SK-N-SH treated with all-trans-retinoic acid at 6 μM for 48 hours (cell line): ENCODE data around the gene TNS3.
A peak's percentile ranks its signal among the peaks of the same experiment; 100 is the strongest.

Experiments
- ATAC-seq: fragments of 200-7000 bp; cut with Tn5 transposase; 3 replicates; pipeline ENCODE4 v1.9.1; 2020; ENCODE audit warnings: mild to moderate bottlenecking, moderate library complexity
- ARNTL ChIP-seq: fragments of 450-650 bp; formaldehyde crosslinking; IDR thresholded peaks from 2 replicates; pipeline ENCODE4 v1.5.0; 2020; ENCODE audit warnings: low read depth, mild to moderate bottlenecking, moderate library complexity, borderline replicate concordance
- BACH2 ChIP-seq: fragments of 250-450 bp; sonication (Bioruptor Pico); IDR thresholded peaks from 2 replicates; pipeline ENCODE4 v1.9.0; 2021; ENCODE audit warnings: mild to moderate bottlenecking, borderline replicate concordance
- CSDC2 ChIP-seq: fragments of 250-450 bp; sonication (Bioruptor Pico); IDR thresholded peaks from 2 replicates; pipeline ENCODE4 v1.5.0; 2020; ENCODE audit warnings: mild to moderate bottlenecking, moderate library complexity
- OSR1 ChIP-seq: fragments of 250-450 bp; sonication (Bioruptor Pico); IDR thresholded peaks from 2 replicates; pipeline ENCODE4 v1.8.0; 2022; ENCODE audit warnings: moderate library complexity, mild to moderate bottlenecking, inconsistent platforms
- PPARA ChIP-seq: fragments of 250-450 bp; sonication (Bioruptor Pico); IDR thresholded peaks from 2 replicates; pipeline ENCODE4 v1.5.0; 2020; ENCODE audit warnings: mild to moderate bottlenecking, borderline replicate concordance
- RARB ChIP-seq: fragments of 250-450 bp; sonication (Bioruptor Pico); IDR thresholded peaks from 2 replicates; pipeline ENCODE4 v1.8.0; 2021; ENCODE audit warnings: mild to moderate bottlenecking, moderate library complexity
- SNAI2 ChIP-seq: fragments of 250-450 bp; sonication (Bioruptor Pico); IDR thresholded peaks from 2 replicates; pipeline ENCODE4 v1.5.0; 2020; ENCODE audit warnings: mild to moderate bottlenecking, moderate library complexity
- TCF4 ChIP-seq: fragments of 250-450 bp; sonication (Bioruptor Pico); IDR thresholded peaks from 2 replicates; pipeline ENCODE4 v1.8.0; 2021; ENCODE audit warnings: mild to moderate bottlenecking, moderate library complexity, borderline replicate concordance
- TOX ChIP-seq: fragments of 250-450 bp; sonication (Bioruptor Pico); IDR thresholded peaks from 2 replicates; pipeline ENCODE4 v1.8.0; 2021; ENCODE audit warnings: mild to moderate bottlenecking, moderate library complexity, borderline replicate concordance
- ZC3H10 ChIP-seq: fragments of 250-450 bp; sonication (Bioruptor Pico); IDR thresholded peaks from 2 replicates; pipeline ENCODE4 v1.5.1; 2021; ENCODE audit warnings: mild to moderate bottlenecking, moderate library complexity
- ZFP3 ChIP-seq: fragments of 250-450 bp; sonication (Bioruptor Pico); IDR thresholded peaks from 2 replicates; pipeline ENCODE4 v1.5.0; 2020; ENCODE audit warnings: mild to moderate bottlenecking, moderate library complexity
- ZFP30 ChIP-seq: fragments of 450-650 bp; formaldehyde crosslinking; IDR thresholded peaks from 2 replicates; pipeline ENCODE4 v1.5.0; 2022; ENCODE audit warnings: mild to moderate bottlenecking, moderate library complexity
- ZNF565 ChIP-seq: fragments of 450-650 bp; formaldehyde crosslinking; conservative IDR thresholded peaks from 2 replicates; pipeline ENCODE4 v1.5.0; 2020; ENCODE audit warnings: low read depth, mild to moderate bottlenecking, moderate library complexity
- ZNF70 ChIP-seq: fragments of 450-650 bp; formaldehyde crosslinking; IDR thresholded peaks from 2 replicates; pipeline ENCODE4 v1.5.0; 2020; ENCODE audit warnings: mild to moderate bottlenecking, moderate library complexity
- ZNF8 ChIP-seq: fragments of 450-650 bp; formaldehyde crosslinking; IDR thresholded peaks from 2 replicates; pipeline ENCODE4 v1.5.0; 2020; ENCODE audit warnings: mild to moderate bottlenecking, moderate library complexity
- TF ChIP-seq, protein P1 (sequence below): fragments of 250-450 bp; sonication (Bioruptor Pico); IDR thresholded peaks from 2 replicates; pipeline ENCODE4 v1.5.1; 2020; ENCODE audit warnings: low read depth, mild to moderate bottlenecking, moderate library complexity
- TF ChIP-seq, protein P2 (sequence below): fragments of 250-450 bp; sonication (Bioruptor Pico); IDR thresholded peaks from 2 replicates; pipeline ENCODE4 v1.8.0; 2021; ENCODE audit warnings: low read depth, mild to moderate bottlenecking, moderate library complexity, borderline replicate concordance
- TF ChIP-seq, protein P3 (sequence below): fragments of 250-450 bp; sonication (Bioruptor Pico); IDR thresholded peaks from 2 replicates; pipeline ENCODE4 v1.5.1; 2021; ENCODE audit warnings: mild to moderate bottlenecking, moderate library complexity
- TF ChIP-seq, protein P4 (sequence below): fragments of 250-450 bp; sonication (Bioruptor Pico); IDR thresholded peaks from 2 replicates; pipeline ENCODE4 v1.5.0; 2020; ENCODE audit warnings: mild to moderate bottlenecking, moderate library complexity

The TNS3 gene

DNA sequence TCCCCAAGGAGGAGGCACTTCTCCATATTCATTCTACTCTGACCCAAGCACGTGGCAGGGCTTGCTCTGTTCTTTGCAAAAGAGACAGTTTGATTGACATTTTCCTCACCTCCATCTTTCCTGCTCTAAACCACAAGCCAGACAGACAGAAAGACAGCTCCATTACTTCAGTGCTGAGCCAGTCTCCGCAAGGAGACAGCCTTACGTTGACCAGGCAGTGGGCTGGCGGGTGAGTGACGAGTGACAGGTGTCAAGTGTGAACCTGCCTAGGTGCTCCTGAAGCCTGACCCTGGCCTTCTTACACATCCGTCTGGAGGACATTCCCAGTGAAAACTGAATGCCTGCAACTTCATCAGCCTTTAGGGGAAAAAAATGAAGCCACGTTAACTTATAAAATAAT is 314.6 kb downstream of the TNS3 start:
- TF ChIP-seq, protein P1, sequence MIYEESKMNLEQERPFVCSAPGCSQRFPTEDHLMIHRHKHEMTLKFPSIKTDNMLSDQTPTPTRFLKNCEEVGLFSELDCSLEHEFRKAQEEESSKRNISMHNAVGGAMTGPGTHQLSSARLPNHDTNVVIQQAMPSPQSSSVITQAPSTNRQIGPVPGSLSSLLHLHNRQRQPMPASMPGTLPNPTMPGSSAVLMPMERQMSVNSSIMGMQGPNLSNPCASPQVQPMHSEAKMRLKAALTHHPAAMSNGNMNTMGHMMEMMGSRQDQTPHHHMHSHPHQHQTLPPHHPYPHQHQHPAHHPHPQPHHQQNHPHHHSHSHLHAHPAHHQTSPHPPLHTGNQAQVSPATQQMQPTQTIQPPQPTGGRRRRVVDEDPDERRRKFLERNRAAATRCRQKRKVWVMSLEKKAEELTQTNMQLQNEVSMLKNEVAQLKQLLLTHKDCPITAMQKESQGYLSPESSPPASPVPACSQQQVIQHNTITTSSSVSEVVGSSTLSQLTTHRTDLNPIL (CRISPR knock-in tag): no peak
- TF ChIP-seq ZNF8 (CRISPR knock-in tag) (no peak), TOX (no peak), SNAI2 (CRISPR knock-in tag) (no peak), BACH2 (CRISPR knock-in tag) (no peak), PPARA (CRISPR knock-in tag) (no peak), ZNF565 (CRISPR knock-in tag) (no peak), ZFP3 (CRISPR knock-in tag) (no peak), CSDC2 (CRISPR knock-in tag) (no peak), ZNF70 (no peak)
- TF ChIP-seq, protein P2, sequence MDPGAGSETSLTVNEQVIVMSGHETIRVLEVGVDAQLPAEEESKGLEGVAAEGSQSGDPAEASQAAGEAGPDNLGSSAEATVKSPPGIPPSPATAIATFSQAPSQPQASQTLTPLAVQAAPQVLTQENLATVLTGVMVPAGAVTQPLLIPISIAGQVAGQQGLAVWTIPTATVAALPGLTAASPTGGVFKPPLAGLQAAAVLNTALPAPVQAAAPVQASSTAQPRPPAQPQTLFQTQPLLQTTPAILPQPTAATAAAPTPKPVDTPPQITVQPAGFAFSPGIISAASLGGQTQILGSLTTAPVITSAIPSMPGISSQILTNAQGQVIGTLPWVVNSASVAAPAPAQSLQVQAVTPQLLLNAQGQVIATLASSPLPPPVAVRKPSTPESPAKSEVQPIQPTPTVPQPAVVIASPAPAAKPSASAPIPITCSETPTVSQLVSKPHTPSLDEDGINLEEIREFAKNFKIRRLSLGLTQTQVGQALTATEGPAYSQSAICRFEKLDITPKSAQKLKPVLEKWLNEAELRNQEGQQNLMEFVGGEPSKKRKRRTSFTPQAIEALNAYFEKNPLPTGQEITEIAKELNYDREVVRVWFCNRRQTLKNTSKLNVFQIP (CRISPR knock-in tag): no peak
- TF ChIP-seq, protein P3, sequence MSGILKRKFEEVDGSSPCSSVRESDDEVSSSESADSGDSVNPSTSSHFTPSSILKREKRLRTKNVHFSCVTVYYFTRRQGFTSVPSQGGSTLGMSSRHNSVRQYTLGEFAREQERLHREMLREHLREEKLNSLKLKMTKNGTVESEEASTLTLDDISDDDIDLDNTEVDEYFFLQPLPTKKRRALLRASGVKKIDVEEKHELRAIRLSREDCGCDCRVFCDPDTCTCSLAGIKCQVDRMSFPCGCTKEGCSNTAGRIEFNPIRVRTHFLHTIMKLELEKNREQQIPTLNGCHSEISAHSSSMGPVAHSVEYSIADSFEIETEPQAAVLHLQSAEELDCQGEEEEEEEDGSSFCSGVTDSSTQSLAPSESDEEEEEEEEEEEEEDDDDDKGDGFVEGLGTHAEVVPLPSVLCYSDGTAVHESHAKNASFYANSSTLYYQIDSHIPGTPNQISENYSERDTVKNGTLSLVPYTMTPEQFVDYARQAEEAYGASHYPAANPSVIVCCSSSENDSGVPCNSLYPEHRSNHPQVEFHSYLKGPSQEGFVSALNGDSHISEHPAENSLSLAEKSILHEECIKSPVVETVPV (CRISPR knock-in tag): no peak
- no peak for ATAC-seq

DNA sequence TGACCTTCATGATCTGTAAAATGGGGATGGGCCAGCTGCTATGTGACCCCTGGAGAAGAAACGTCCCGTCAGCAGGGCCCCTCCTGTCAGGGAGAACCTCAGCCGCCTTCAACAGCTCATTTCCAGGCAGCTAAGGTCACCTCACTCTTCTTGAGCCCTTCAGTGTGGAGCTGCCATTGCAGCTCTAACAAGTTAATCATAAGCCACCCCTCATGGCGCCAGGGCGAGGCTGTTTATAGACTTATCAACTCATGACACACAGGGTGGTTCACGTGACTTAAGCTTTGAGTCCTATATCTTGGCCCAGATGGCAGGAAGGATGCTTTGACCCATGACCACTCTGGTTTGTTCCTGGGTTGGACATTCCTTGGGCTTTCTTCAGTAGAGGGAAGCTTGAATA is 315.1 kb downstream of the TNS3 start:
- ATAC-seq: peak; percentile 14
- TF ChIP-seq CSDC2 (CRISPR knock-in tag) (no peak), ZFP3 (CRISPR knock-in tag) (no peak)

DNA sequence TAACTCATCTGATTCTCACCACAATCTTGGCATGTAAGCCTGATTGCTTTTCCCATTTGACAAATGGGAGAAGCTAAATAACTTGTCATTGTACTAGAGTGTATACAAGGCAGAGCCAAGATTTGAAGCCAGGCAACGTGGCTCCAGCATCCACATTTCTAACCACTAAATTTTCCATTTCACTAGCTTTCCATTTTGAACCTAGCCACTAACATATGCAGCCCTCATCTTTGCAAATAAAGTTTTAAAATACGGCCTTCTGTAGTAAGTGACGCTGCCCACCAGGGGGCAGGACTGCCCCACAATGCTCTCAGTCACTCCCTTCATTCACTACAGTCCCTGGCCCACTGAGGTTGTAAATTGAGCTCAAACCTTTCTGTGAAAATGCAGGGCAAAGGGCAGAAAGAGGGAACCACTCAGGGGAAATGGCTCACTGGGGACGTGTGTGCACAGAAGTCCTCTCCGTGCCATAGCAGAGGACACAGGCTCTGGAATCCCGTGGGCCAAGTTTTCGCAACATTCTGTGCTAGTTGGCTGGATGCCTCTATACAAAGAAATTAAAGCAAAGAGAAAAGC is 315.7 kb downstream of the TNS3 start:
- ATAC-seq: peak; percentile 87

DNA sequence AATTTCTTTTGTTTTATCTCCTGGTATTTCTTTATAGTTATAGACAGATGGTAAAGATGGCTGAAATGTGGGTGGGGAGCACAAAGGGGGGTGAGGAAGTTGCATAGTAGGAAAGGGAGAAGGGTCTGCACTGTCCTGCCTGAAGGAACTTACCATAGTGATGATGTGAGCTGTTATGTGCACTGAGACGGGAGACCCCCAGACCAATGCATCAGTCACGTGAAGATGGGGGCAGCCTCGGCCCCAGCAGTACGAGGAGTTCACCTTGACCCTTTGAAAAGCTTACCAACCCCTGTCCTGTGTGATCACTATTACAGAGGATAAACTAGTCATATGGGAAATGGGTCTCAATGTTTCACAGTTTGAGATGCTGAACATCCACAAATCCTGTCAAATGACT is 316.3 kb downstream of the TNS3 start:
- ATAC-seq: no peak
- TF ChIP-seq TCF4 (CRISPR knock-in tag) (no peak), SNAI2 (CRISPR knock-in tag) (no peak), ZNF565 (CRISPR knock-in tag) (no peak), OSR1 (CRISPR knock-in tag) (no peak), CSDC2 (CRISPR knock-in tag) (no peak), ZFP3 (CRISPR knock-in tag) (no peak), ZNF8 (CRISPR knock-in tag) (no peak), PPARA (CRISPR knock-in tag) (no peak), ZNF70 (no peak), ARNTL (CRISPR knock-in tag) (no peak), BACH2 (CRISPR knock-in tag) (no peak), ZC3H10 (CRISPR knock-in tag) (no peak)
- TF ChIP-seq, protein P2 (CRISPR knock-in tag): no peak
- TF ChIP-seq, protein P1 (CRISPR knock-in tag): no peak

More for the DNA sequence above, 315.7 kb downstream of the TNS3 start:
- no peak for TF ChIP-seq ZNF70
- TF ChIP-seq ZC3H10 (CRISPR knock-in tag): no peak
- TF ChIP-seq RARB (CRISPR knock-in tag): no peak
- TF ChIP-seq TOX: peak; percentile 31; the same call in 1 of the 2 replicates
- TF ChIP-seq, protein P2 (CRISPR knock-in tag): no peak
- TF ChIP-seq ZNF565 (CRISPR knock-in tag): no peak
- TF ChIP-seq ZFP30 (CRISPR knock-in tag): peak; percentile 53; the same call in 1 of the 2 replicates
- no peak for TF ChIP-seq PPARA (CRISPR knock-in tag)
- TF ChIP-seq OSR1 (CRISPR knock-in tag): no peak
- TF ChIP-seq, protein P4, sequence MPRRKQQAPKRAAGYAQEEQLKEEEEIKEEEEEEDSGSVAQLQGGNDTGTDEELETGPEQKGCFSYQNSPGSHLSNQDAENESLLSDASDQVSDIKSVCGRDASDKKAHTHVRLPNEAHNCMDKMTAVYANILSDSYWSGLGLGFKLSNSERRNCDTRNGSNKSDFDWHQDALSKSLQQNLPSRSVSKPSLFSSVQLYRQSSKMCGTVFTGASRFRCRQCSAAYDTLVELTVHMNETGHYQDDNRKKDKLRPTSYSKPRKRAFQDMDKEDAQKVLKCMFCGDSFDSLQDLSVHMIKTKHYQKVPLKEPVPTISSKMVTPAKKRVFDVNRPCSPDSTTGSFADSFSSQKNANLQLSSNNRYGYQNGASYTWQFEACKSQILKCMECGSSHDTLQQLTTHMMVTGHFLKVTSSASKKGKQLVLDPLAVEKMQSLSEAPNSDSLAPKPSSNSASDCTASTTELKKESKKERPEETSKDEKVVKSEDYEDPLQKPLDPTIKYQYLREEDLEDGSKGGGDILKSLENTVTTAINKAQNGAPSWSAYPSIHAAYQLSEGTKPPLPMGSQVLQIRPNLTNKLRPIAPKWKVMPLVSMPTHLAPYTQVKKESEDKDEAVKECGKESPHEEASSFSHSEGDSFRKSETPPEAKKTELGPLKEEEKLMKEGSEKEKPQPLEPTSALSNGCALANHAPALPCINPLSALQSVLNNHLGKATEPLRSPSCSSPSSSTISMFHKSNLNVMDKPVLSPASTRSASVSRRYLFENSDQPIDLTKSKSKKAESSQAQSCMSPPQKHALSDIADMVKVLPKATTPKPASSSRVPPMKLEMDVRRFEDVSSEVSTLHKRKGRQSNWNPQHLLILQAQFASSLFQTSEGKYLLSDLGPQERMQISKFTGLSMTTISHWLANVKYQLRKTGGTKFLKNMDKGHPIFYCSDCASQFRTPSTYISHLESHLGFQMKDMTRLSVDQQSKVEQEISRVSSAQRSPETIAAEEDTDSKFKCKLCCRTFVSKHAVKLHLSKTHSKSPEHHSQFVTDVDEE (CRISPR knock-in tag): no peak
- TF ChIP-seq SNAI2 (CRISPR knock-in tag): 0 out of 2 replicates have a peak, but pooled peaks have one; percentile 4
